HS-5 (cell line): Measurements from ENCODE around the gene CEP170B.

Source experiments
- DNase-seq: peaks from one replicate; pipeline ENCODE4 v3.0.0-alpha.2; 2012; ENCODE audit warnings: low read depth

Gene CEP170B

GRCh38 chr14:104868060-104868740 lies 3.1 kb downstream of the CEP170B start:
- no peak for DNase-seq

- no peak for DNase-seq
These were observed 3.9 kb downstream of the CEP170B start for GRCh38 chr14:104868811-104869572.

GRCh38 chr14:104869669-104870367 lies 4.8 kb downstream of the CEP170B start:
- DNase-seq, result no peak

- DNase-seq, result no peak
These were observed 5.5 kb downstream of the CEP170B start for GRCh38 chr14:104870368-104871144.

GRCh38 chr14:104871145-104871655 lies 6.1 kb downstream of the CEP170B start:
- no peak for DNase-seq

- DNase-seq, result no peak
These were observed 6.8 kb downstream of the CEP170B start for GRCh38 chr14:104871656-104872468.

- no peak for DNase-seq
These were observed 7.6 kb downstream of the CEP170B start for GRCh38 chr14:104872469-104873341.

- DNase-seq, result no peak
These were observed 8.4 kb downstream of the CEP170B start for GRCh38 chr14:104873380-104874055.

- DNase-seq, result no peak
These were observed 9.1 kb downstream of the CEP170B start for GRCh38 chr14:104874110-104874531.

- no peak for DNase-seq
These were observed 9.7 kb downstream of the CEP170B start for GRCh38 chr14:104874571-104875411.

- no peak for DNase-seq
These were observed 10.3 kb downstream of the CEP170B start for GRCh38 chr14:104875412-104875751.

GRCh38 chr14:104875811-104876210 lies 10.7 kb downstream of the CEP170B start:
- no peak for DNase-seq

- no peak for DNase-seq
These were observed 11.2 kb downstream of the CEP170B start for GRCh38 chr14:104876251-104876699.

- DNase-seq, result no peak
These were observed 12.2 kb downstream of the CEP170B start for GRCh38 chr14:104877066-104877805.

- DNase-seq, result no peak
These were observed 12.9 kb downstream of the CEP170B start for GRCh38 chr14:104877806-104878550.

- no peak for DNase-seq
These were observed 13.5 kb downstream of the CEP170B start for GRCh38 chr14:104878582-104878981.
